GM19025 (cell line): ENCODE results near the gene PLOD3.

Source experiments
- ATAC-seq: cut with Tn5 transposase; IDR thresholded peaks from one replicate; pipeline ENCODE4 v1.9.1; 2021; ENCODE audit warnings: mild to moderate bottlenecking, low read depth, moderate library complexity; ENCODE audit not compliant: unreplicated experiment

PLOD3 gene

DNA sequence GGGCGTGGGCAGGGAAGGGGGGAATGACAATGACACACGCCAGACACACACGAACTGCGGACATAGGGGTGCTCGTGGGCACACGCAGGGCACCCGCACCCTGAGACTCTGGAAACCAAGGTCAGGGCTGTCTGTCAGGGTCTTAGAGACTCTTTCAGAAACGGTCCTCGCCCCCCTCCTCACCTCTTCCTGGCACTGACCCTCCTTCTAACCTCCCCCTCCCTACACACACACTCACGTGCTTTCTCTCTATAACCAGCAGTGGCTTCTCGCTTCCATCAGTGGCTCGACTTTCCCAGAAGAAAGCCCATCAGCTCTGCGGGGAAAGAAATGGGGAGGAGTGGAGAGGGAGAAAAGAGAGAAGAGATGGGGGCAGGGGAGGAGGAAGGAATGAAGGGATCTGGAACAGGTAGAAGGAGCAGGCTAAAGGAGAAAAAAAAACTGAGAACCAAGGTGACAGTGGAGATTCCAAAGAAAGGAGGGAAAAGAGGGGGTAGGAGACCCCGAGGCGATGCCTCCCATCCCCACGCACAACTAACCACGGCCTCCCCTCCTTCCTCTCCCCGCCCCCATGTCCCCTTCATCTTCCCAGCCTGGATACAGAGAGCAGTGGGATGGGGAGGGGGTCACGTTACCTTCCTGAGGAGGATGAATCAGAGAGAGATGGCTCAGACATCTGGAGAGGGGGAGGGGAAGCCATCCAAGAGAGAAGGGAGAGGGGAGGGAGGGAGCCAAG is 50.3 kb downstream of the PLOD3 start:
- ATAC-seq = no peak

GRCh38 chr7:101166648-101166908 is 50.8 kb downstream of the PLOD3 start:
- no peak for ATAC-seq

DNA sequence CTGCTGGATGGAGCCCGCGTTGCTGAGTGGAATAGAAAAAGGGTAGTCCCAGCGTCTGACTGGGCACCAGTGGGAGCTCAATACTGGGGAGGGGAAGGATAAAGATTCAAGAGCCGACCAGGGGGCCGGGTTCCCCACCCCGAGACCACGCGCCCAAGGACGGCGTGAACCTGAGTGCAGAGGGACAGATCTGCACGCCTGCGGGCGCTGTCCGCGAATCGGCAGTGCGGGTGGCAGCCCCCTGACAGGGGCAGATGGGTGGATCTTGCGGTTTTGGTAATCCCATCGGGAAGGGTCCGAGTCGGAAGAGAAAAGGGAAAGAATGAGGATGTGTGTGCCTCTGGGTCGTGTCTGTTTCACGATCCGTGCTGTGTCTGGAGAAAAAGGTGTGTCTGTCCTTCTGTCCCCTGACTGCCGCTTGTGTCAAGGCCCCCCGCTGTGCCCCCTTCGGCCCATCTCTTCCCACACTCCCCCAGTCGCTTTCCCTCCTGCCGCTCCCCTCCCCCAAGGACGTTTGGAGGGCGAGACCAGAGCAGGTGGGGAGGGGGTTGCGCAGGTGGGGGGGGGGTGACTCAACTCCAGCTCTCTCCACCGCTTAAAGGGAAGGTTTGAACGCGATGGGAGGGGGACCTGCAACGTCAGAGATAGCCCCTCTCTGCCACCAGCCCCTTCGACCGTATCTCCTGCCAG is 51.3 kb downstream of the PLOD3 start:
- ATAC-seq = no peak

GRCh38 chr7:101165075-101165957 is 52.1 kb downstream of the PLOD3 start, which contains the start of gene VGF:
VGF (minus strand) TSS chr7:101165569; CDS start chr7:101164843, 726 bp downstream.
- ATAC-seq = peak; percentile 70

- no peak for ATAC-seq
Measured at GRCh38 chr7:101164071-101164840, 53.1 kb downstream of the PLOD3 start.

DNA sequence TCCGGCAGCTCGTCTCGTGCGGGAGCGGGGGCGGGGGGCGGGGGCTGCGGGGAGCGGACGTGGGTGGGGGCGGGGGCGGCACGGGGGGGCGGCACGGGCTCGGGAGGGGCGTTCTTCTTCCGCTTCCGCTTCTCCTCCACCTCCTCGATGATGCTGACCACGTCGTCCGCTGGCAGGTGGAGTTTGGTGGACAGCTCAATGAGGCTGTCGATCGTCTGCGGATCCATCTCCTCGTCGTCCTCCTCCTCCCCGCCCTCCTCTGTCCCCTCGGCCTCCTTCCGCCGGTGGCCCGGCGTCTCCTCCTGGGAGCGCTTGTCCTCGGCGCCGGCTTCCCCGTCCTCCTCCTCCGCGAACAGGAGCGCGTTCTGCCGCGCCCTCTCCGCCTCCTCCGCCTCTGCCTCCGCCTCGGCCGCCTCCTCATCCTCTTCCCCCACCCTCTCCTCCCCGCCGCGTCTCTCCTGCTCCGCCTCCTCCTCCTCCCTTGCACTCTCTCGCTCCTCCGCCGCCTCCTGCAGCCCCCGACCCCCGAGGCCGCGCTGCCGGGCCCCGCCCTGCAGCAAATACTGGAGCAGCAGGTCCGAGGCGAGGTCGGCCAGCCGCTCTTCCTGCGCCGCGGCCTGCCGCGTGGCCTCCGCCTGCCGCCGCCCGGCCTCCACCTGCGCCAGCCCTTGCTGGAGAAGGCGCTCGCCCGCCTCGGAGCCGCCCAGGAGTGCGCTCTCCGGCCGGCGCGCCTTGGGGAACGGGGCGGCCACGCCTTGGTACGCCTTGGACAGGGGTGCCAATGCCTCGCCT is 53.9 kb downstream of the PLOD3 start:
- no peak for ATAC-seq

- ATAC-seq = no peak
Measured at GRCh38 chr7:101162551-101163278, 54.7 kb downstream of the PLOD3 start.

GRCh38 chr7:101161692-101162471 is 55.5 kb downstream of the PLOD3 start:
- no peak for ATAC-seq

GRCh38 chr7:101160910-101161309 is 56.5 kb downstream of the PLOD3 start:
- no peak for ATAC-seq

- ATAC-seq = no peak
Measured at GRCh38 chr7:101159696-101160674, 57.4 kb downstream of the PLOD3 start.

DNA sequence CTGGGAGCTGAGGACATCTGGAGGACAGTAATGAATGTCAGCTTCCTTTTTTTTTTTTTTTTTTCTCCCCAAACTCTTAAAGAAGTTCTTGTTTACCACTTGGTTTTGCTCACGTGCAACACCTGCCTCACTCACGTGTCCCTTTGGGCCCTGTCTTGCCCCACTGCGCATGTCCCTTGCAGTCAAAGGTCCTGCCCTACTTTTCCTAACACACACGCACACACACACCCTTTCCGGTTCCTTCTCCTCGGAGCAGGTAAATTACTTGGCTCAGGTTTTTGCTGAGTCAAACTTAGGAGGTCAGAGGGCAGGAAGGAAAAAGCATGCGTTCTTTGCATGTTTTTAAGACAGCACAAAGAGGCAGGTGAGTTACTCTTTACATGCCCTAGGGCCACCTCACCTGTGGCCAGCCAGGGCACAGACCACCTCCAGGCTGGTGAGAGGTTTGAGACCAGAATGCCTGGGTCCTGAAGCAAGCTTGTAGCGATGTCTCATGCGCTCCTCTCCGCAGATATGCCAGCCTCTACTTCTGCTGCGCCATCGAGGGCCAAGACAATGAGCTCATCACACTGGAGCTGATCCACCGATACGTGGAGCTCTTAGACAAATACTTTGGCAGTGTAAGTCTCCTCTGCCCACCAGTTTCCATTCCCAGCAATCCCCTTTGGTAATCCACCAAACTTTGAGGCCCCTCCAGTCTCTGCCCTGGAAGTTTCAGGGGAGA is 60.4 kb downstream of the PLOD3 start:
- no peak for ATAC-seq

- no peak for ATAC-seq
Measured at GRCh38 chr7:101156277-101156676, 61.1 kb downstream of the PLOD3 start.
